Raji (cell line): ENCODE results near the gene S1PR4.

Experiments used
- POLR2A ChIP-seq: IDR thresholded peaks from 2 replicates; pipeline ENCODE4 v1.6.1; 2011; ENCODE audit warnings: low read depth, low read length, control low read depth; ENCODE audit not compliant: insufficient read depth

S1PR4 gene, protein sequence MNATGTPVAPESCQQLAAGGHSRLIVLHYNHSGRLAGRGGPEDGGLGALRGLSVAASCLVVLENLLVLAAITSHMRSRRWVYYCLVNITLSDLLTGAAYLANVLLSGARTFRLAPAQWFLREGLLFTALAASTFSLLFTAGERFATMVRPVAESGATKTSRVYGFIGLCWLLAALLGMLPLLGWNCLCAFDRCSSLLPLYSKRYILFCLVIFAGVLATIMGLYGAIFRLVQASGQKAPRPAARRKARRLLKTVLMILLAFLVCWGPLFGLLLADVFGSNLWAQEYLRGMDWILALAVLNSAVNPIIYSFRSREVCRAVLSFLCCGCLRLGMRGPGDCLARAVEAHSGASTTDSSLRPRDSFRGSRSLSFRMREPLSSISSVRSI

DNA sequence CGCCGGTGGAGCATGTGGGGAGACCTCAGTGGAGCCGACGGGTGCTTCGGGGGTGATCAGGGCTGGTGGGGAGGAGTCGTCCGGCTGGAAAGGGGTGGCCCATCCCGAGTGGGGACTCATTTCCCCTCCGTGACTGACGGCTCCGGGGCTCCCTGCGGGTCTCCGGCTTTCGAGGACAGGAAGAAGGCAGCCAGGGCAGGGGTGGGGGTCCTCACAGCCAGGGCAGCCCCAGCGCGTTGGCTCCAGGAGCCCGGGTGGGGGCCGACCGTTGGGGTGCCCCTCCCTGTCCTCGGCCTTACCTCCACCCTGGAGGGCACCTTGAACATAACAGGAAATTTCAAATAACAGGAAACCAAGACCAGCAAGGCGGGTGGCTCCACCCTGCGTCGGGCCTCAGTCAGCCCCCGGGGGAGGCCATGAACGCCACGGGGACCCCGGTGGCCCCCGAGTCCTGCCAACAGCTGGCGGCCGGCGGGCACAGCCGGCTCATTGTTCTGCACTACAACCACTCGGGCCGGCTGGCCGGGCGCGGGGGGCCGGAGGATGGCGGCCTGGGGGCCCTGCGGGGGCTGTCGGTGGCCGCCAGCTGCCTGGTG, at the start of gene S1PR4:
S1PR4 (plus strand) TSS at position 393 of the 596 bp plus-strand sequence; CDS start at position 417, 24 bp downstream.
- TF ChIP-seq POLR2A = peak; percentile 78

GRCh38 chr19:3129112-3129511, 49.5 kb upstream of the S1PR4 start:
- TF ChIP-seq POLR2A = no peak

DNA sequence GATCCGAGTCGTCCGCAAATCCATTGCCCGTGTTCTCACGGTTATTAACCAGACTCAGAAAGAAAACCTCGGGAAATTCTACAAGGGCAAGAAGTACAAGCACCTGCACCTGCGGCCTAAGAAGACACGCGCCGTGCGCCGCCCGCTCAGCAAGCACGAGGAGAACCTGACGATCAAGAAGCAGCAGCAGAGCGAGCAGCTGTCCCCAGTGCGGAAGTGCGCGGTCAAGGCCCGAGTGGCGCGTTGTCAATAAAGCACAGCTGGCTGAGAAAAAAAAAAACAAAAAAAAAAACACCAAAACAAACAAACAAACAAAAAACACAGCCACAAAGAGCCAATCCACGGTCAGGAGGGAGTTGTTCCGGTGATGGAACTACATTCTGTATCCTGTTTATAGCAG, 47.4 kb upstream of the S1PR4 start:
- TF ChIP-seq POLR2A = no peak

GRCh38 chr19:3132971-3133792, 45.4 kb upstream of the S1PR4 start:
- no peak for TF ChIP-seq POLR2A

DNA sequence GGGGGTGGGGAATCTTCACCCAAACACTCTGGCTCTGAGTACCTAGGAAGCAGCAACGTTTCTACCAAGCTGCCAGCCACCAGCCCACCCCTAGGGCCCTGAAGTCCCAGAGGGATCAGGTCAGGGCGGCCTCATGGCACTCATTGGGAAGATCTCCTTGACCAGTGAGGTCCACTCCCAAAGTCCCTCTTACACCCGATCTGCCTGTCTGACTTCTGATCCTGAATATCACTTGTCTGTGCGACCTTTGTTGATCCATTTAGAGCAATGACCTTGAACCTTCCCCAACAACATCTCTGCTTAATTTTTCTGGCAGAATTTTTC, 44.8 kb upstream of the S1PR4 start:
- TF ChIP-seq POLR2A = no peak

- no peak for TF ChIP-seq POLR2A
These were observed 42.4 kb upstream of the S1PR4 start, which contains the start of gene GNA15 for GRCh38 chr19:3135961-3136683. Gene GNA15, plus strand, starts transcription at chr19:3136033. Its CDS starts 418 bp downstream, at chr19:3136451.

DNA sequence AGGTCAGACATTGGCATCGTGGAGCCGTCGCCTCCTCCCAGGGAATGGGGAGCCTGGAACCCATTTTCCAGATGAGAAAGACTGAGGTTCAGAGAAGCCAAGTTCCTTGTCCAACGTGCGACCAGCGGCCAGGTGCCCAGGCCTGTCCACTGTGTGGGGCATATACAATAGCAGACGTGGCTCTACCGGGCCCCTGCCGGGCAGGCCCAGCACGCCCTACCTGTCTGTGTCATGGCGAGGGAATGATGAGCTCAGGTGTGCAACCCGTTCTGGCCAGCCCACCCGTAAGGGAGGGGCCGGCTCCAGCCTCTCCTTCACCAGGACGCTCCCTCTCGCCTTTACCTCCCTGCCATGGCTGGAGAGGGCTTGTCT, 41.9 kb upstream of the S1PR4 start:
- TF ChIP-seq POLR2A = no peak

DNA sequence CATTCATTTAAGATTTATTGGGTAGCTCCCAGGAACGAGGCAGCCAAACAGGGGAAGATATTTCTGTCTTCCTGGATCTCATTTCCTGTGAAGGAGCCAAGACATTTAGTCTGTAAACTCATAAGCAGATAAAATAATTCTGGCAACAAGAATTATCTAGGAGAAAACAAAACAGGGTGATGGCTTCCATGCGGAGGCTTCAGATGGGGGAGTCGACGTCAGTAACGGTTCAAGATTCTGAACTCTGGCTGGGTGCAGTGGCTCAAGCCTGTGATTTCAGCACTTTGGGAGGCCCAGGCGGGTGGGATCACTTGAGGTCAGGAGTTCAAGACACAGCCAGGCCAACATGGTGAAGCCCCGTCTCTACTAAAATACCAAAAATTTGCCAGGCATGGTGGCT, 41.5 kb upstream of the S1PR4 start:
- no peak for TF ChIP-seq POLR2A

DNA sequence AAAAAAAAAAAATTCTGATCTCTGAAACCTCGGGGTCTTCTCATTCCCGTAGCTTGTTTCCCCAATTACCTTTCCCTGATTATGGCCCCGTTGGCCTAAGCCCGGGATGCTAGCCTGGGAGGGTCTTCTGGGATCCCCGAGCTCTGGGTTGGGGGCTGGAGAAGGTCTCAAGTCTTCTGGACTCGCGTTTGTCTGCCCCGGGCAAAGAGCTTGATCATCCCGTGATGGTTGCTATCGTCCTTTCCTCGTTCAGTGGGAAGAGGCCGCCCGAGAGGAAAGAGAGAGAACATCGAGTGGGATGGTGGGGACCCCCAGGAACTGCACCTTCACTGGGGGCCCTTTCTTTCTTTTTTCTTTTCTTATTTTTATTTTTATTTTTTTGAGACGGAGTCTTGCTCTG, 40.3 kb upstream of the S1PR4 start:
- no peak for TF ChIP-seq POLR2A

- TF ChIP-seq POLR2A = no peak
These were observed 37.9 kb upstream of the S1PR4 start for GRCh38 chr19:3140667-3141038.

GRCh38 chr19:3142292-3142670, 36.3 kb upstream of the S1PR4 start:
- no peak for TF ChIP-seq POLR2A

GRCh38 chr19:3142781-3143337, 35.7 kb upstream of the S1PR4 start:
- no peak for TF ChIP-seq POLR2A

- TF ChIP-seq POLR2A = no peak
These were observed 32.5 kb upstream of the S1PR4 start for GRCh38 chr19:3145909-3146676.

DNA sequence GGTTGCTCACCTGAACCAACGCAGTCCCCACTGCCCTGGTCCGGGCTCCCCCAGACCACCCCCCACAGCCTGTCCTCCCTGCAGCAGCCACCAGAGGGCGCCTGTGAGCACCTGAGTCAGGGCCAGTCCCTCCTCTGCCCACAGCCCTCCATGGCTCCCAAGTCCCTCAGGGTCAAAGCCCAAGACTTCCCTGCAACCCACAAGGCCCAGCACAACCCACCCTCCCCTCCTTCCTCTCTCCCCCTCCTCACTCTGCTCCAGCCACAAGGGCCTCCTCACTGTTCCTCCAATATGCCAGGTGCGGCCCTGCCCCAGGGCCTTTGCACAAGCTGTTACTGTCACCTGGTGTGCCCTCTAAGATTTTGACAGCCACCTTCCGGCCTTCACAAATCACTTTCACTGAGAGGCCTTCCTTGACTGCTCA, 31.9 kb upstream of the S1PR4 start:
- TF ChIP-seq POLR2A = no peak
